ENCODE measurements around the gene HUWE1.
"Not testable (repeated sequence)": the region's sequence is repeated elsewhere in the genome, so short reads cannot be mapped to it uniquely, and the experiment has no call there.

The HUWE1 gene

GRCh38 chrX:53606456-53606855 lies 80.1 kb downstream of the HUWE1 start:
- no peak for DNase-seq

DNA sequence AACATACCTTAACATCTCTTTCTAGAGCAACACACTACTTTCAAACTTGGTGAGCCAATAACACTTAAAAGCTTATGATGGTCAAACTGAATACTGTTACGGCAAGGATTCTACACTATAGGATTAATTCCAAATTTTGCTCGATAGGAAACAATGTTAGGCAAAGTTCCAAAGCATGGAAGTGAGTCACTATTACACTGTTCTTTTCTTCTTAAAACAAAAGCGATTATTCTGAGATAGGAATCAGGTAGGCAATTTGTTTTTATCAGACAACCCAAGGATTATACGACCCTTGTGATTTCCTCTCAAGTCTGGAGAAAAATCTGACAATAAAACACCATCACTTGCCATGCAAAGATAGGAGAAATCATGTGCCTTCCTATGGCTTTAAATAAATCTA lies 81.5 kb downstream of the HUWE1 start:
- no peak for DNase-seq

GRCh38 chrX:53599781-53600396 lies 86.6 kb downstream of the HUWE1 start:
- DNase-seq: no peak

DNA sequence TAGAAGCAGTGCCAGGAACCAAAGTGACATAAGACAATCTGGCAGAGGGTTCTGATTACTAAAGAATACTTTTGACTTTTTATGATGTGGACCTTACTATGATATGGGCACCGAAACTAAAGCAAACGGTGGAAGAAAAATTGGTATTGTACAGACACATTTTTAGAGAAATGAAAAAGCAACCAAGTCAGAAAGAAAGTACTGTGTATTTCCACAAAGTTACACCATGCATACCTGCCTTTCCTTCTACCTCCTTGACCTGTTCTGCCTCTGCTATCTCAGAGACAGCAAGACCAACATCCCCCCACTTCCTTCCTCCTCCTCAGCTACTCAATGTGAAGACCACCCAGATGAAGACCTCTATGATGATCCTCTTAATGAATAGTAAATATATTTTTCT lies 88.3 kb downstream of the HUWE1 start:
- no peak for DNase-seq

DNA sequence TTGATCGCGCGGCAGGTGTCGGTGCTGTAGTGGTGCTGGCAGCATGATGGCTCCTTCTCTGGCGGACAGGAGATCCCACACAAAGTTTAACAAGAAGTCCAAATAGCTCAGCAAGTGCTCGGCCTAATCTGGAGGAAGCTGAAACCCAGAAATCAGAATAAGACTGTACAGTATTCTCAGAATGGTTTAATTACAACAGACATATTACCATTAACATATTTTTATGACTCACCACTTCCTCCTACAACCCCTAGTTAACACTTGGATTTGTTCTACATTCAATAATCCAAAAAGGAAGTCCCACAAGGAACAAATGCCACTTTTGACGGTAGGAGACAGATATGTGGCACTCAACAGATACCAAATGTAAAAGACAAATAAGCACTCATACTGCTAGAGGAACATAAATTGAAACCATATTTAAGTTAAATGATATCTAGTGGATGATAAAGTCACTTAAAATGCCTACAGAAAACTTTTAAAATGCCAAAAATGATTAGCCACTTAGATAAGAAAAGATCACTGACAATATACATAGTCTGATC lies 91.2 kb downstream of the HUWE1 start:
- DNase-seq: peak; percentile 36 to 66

DNA sequence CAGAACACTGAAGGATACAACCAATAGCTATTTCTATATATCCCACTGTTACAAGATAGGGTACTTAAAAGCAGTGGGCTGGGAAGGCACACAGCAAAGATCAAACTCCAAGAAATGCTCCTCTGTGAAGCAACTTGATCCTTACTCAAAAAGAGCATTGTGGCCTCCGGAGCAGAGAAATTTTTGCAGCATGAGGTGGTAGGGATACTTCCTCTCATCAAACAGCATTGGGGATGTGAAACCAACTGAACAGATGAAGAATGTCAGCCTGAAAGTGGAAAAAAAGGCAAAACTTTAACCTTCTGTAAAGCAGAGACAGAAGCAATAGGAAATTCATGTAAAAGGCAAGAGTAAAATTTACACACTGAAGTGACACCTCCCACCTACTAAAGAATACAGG lies 92.2 kb downstream of the HUWE1 start:
- peak; percentile 41 to 51 for DNase-seq

DNA sequence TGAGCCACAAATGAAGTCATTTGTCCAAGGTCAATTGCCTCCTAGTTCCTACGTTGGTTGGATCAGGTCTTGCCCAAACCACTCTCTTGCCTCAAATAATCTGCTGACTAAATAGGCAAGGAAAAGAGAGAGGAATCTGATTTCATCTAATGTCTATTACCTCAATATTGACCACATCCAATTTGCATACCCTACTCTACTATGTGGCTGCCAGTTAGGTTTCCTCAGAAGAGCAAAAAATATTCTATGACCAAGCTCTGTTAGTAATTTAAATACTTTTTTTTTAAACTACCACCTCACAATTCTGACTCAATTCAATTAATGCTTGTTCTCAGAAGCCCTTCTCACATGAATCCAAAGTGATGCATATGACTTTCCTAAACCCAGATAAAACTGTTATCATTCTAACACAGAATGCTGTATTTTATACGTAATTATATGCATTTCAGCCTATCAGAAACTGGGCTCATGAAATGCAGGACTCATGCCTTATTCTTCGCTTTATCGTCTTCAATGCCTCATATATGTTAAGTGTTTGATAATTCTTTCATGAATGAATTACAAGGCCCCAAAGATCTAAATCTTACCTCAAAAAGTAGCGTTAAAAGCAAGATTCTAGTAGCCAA lies 98.6 kb downstream of the HUWE1 start:
- DNase-seq: no peak

- no peak for DNase-seq
These were observed 101.6 kb downstream of the HUWE1 start for GRCh38 chrX:53584891-53585290.

- no peak for DNase-seq
These were observed 102.9 kb downstream of the HUWE1 start for GRCh38 chrX:53583571-53583970.

DNA sequence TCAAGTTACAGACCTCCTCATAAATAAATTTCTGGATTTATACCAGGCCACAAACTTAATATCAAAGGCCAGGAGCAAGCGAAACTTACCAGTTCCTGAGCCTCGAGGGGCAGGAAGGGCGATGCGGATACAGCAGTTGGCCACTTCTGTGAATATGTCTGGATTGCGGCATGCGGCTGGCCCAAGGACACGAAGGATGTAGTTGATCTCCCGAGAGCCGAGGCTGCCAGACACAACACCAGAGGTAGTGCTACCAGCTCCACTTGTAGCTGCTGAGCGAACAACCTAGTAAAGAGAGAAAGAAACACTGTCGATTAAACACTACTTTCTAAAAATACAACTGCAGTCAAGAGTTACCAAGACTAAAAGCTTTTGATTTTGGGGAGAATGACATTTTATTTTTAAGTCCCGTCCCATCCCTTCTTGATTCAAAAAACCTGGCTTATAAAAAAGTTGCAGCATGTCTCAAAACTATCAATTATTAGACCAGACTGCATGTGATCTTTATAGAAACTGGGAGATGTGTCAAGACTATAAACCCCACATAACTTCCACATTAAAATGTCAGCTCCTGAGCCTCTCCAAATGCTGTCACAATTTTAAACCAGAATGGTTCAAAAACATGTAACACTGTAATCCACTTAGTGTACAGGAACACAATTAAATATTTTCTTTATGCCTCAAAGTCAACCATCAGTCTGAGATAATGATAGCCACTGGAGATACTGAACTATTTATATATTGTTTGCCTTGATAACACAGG lies 105.6 kb downstream of the HUWE1 start:
- DNase-seq: no peak

DNA sequence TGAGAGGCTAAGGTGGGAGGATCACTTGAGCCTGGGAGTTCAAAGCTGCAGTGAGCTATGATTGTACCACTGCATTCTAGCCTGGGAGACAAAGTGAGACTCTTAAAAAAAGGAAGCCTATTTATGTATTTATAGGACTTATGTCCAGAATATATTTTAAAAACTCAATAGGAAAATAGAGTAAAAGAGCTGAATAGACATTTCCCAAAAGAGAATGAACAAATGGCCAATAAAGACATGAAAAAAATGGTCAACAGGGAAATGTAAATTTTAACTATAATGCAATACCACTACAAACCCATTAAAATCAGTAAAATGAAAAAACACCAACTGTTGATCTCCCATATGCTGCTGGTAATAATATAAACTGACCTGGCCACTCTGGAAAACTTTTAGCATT lies 115.0 kb downstream of the HUWE1 start:
- no peak for DNase-seq

- no peak for DNase-seq
These were observed 123.2 kb downstream of the HUWE1 start for GRCh38 chrX:53563324-53563723.

- DNase-seq: no peak
These were observed 124.6 kb downstream of the HUWE1 start for GRCh38 chrX:53561912-53562311.

DNA sequence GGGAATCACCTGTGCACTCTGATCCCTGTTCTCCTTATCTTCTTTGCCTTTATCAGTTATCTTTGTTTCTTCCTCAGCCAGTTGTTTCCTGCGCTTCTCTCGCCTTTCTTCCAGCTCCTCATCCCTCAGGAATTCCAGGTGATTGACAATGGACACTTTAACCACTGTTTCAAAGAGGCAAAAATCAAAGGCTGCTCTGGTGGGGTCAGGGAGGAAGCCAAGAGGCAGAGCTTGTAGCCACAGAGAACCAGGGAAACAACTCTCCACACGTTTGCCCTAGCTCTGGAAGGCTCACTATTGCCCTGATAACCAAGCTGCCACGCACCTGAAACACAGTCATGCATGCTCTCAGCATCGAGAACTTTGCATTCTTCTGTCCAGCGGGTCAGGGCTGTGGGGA lies 127.9 kb downstream of the HUWE1 start:
- DNase-seq: no peak

DNA sequence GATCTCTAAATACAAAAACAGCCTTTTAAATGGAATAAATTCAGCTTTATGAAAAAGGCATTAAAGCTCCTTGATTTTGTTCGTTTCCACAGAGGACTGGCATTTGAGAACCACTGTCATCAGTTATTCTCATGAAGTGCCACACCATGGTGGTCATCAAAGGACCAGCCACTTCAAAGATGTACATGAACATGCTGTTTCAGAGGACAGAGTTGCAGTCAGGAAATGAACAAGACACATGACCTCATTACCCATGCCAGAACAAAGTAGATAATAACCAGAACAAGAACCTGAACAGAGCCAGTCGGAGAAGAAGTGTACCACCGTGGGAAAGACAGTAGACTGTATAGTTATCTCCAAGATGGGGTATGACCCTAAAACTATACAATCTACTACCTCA lies 129.7 kb downstream of the HUWE1 start:
- no peak for DNase-seq

GRCh38 chrX:53550756-53551463 lies 135.6 kb downstream of the HUWE1 start:
- DNase-seq: no peak

GRCh38 chrX:53547668-53548067 lies 138.9 kb downstream of the HUWE1 start:
- no peak for DNase-seq

- DNase-seq: no peak
These were observed 141.6 kb downstream of the HUWE1 start for GRCh38 chrX:53544936-53545335.

GRCh38 chrX:53538781-53539180 lies 147.7 kb downstream of the HUWE1 start:
- no peak for DNase-seq

- DNase-seq: not testable (repeated sequence)
These were observed 155.1 kb downstream of the HUWE1 start for GRCh38 chrX:53531255-53531966.

- DNase-seq: no peak
These were observed 159.5 kb downstream of the HUWE1 start for GRCh38 chrX:53526999-53527398.

DNA sequence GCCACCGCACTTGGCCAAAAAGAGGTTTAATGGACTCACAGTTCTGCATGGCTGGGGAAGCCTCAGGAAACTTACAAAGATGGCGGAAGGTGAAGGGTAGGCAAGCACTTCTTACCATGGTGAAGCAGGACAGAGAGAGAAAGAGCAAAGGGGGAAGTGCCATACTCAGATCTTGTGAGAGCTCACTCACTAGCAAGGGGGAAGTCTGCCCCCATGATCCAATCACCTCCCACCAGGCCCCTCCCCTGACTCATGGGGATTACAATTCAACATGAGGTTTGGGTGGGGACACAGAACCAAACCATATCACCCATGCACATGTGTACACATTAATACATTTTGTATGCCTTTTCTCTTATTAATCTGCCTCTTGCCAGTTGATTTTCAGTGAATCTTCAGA lies 175.2 kb downstream of the HUWE1 start:
- DNase-seq: peak; percentile 72 to 74

All from inflammatory macrophage (primary cell).